PC-9 (cell line): ENCODE data around the gene COL4A1. TPM values are rescaled to one million over a fixed set of nuclear protein-coding genes. Genes with fewer than 3 reads are reported as not detected.
"Not testable (repeated sequence)": the region's sequence is repeated elsewhere in the genome, so short reads cannot be mapped to it uniquely, and the experiment has no call there.

Source experiments
- BruUV-seq: library from RNA; stranded (reverse); fragments of 400-500 nt; replicated peaks from 2 replicates; lab custom pipeline; 2021; lab: Mats Ljungman, UMichigan
- CTCF ChIA-PET: fragments of 300-600 bp; sonication (Branson Sonifier 250); formaldehyde crosslinking; loops from one replicate; lab custom pipeline; 2022; ENCODE audit warnings: antibody characterized with exemption; lab: Charles Lee
- POLR2A ChIA-PET: fragments of 300-600 bp; sonication (Branson Sonifier 250); formaldehyde crosslinking; loops from one replicate; lab custom pipeline; 2022; ENCODE audit warnings: antibody characterized with exemption; ENCODE audit not compliant: unreplicated experiment; lab: Charles Lee
- DNase-seq, 2 experiments: peaks; one replicate each; pipeline versions ENCODE4 v3.0.0 to v3.0.0-alpha.2; 2015 to 2022; ENCODE audit warnings: mixed read lengths in 1 of 2
- H2AFZ ChIP-seq: fragments of 200-600 bp; sonication (generic); 2 replicates; pipeline ENCODE4 v1.8.1; 2017; ENCODE audit warnings: antibody characterized with exemption
- H3F3A ChIP-seq: fragments of 200-600 bp; sonication (generic); 2 replicates; pipeline ENCODE4 v1.8.1; 2017; ENCODE audit warnings: antibody characterized with exemption, mild to moderate bottlenecking, low read depth; ENCODE audit not compliant: insufficient read depth
- H3K27ac ChIP-seq: fragments of 200-600 bp; sonication (generic); 2 replicates; pipeline ENCODE4 v1.6.1; 2016; ENCODE audit warnings: mixed run types
- H3K27me3 ChIP-seq: fragments of 200-600 bp; sonication (generic); 2 replicates; pipeline ENCODE4 v1.6.1; 2016; ENCODE audit warnings: low read depth, mixed run types; ENCODE audit not compliant: insufficient read depth
- H3K36me3 ChIP-seq: fragments of 200-600 bp; sonication (generic); 2 replicates; pipeline ENCODE4 v1.6.1; 2016; ENCODE audit warnings: low read depth, mixed run types
- H3K4me1 ChIP-seq: fragments of 200-600 bp; sonication (generic); replicated peaks from 2 replicates; pipeline ENCODE4 v1.6.1; 2016; ENCODE audit warnings: mixed run types; ENCODE audit not compliant: insufficient read depth
- H3K4me2 ChIP-seq: fragments of 200-600 bp; sonication (generic); 2 replicates; pipeline ENCODE4 v1.6.1; 2017; ENCODE audit warnings: mixed run types
- H3K4me3 ChIP-seq: fragments of 200-600 bp; sonication (generic); 2 replicates; pipeline ENCODE4 v1.6.1; 2016; ENCODE audit warnings: mixed run types
- H3K79me2 ChIP-seq: fragments of 200-600 bp; sonication (generic); 2 replicates; pipeline ENCODE4 v1.6.1; 2017; ENCODE audit warnings: low read depth, mixed run types
- H3K9me2 ChIP-seq: fragments of 200-600 bp; sonication (generic); 2 replicates; pipeline ENCODE4 v1.8.1; 2017; ENCODE audit warnings: mild to moderate bottlenecking; ENCODE audit not compliant: insufficient read depth
- H3K9me3 ChIP-seq: fragments of 200-600 bp; sonication (generic); 2 replicates; pipeline ENCODE4 v1.8.1; 2016; ENCODE audit warnings: low read depth; ENCODE audit not compliant: insufficient read depth
- H4K20me1 ChIP-seq: fragments of 200-600 bp; sonication (generic); 2 replicates; pipeline ENCODE4 v1.8.1; 2017; ENCODE audit not compliant: insufficient read depth
- EZH2 ChIP-seq: fragments of 200-600 bp; sonication (generic); IDR thresholded peaks from 2 replicates; pipeline ENCODE4 v1.8.0; 2017; ENCODE audit warnings: antibody characterized with exemption, low read depth
- intact Hi-C: fragments of 100-400 bp; cut with micrococcal nuclease; formaldehyde crosslinking; loops from one replicate; pipeline ENCODE4 v1.10.0; 2022; ENCODE audit not compliant: unreplicated experiment
- total RNA-seq: library from RNA; stranded (reverse); gene quantifications from 2 replicates; pipeline ENCODE4 v1.2.3, GENCODE V29; 2021
- TF ChIP-seq, protein P1 (sequence below): fragments of 200-600 bp; sonication (generic); conservative IDR thresholded peaks from 2 replicates; pipeline ENCODE4 v1.6.1; 2017; ENCODE audit warnings: mixed run types, antibody characterized with exemption, mild to moderate bottlenecking, moderate library complexity

Gene COL4A1
- total RNA-seq, 1 experiment from 2014 or later, result 24.5 TPM

DNA sequence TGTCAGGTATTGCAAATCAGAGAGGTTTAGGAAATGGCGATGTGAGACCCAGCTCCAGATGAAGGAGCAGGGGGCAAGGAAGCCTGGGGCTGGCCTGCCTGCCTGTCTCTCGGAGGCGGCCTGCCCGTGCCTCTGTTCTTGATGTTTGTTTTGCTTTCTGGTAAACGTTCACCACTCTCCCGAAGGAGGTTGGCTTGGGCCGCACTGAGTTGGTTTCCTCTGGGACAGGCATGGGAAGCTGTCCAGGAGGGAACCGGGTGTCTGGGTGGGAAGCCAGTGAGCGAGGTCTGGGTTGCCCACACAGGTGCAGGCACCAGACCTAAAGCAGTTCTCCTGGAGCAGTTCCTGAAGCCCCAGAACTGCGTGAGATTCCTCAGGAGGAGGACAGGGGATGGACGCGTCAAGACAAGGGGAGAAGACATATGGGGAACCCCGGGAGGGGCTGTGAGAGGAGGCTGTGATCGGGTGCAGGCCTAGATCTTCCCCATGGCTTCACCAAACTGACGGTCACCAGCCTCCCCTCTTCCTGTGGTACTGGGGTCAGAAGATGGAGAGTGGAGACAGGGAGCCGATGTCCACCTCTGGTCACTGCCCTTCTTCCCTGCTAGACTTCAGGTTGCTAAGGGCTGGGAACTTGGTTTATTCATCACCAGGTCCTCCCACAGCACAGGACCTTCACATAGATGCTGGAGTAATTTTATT lies 15.3 kb upstream of the COL4A1 start:
- no peak for DNase-seq
- H3K4me3 ChIP-seq, result no peak overlapping the region
- no peak overlapping the region for H3K4me2 ChIP-seq
- peaks cover 46% of the 10 kb centered on the region for H3K4me1 ChIP-seq
- no peaks in the 10 kb centered on the region for H3K9me3 ChIP-seq
- CTCF ChIA-PET, result no interaction called here
- BruUV-seq, result no TSS peak
- no peak for TF ChIP-seq EZH2
- TF ChIP-seq, protein P1, sequence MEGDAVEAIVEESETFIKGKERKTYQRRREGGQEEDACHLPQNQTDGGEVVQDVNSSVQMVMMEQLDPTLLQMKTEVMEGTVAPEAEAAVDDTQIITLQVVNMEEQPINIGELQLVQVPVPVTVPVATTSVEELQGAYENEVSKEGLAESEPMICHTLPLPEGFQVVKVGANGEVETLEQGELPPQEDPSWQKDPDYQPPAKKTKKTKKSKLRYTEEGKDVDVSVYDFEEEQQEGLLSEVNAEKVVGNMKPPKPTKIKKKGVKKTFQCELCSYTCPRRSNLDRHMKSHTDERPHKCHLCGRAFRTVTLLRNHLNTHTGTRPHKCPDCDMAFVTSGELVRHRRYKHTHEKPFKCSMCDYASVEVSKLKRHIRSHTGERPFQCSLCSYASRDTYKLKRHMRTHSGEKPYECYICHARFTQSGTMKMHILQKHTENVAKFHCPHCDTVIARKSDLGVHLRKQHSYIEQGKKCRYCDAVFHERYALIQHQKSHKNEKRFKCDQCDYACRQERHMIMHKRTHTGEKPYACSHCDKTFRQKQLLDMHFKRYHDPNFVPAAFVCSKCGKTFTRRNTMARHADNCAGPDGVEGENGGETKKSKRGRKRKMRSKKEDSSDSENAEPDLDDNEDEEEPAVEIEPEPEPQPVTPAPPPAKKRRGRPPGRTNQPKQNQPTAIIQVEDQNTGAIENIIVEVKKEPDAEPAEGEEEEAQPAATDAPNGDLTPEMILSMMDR, result no peak
- H2AFZ ChIP-seq, result no peak overlapping the region
- no peaks in the 10 kb centered on the region for H3K79me2 ChIP-seq
- intact Hi-C loops, result loop anchor here (5.0 kb wide), 1 partner anchor 390 kb away; the partner anchor contains the start of gene ING1
- H3K9me2 ChIP-seq, result no peaks in the 10 kb centered on the region
- H3K27ac ChIP-seq, result no peak overlapping the region
- H3K27me3 ChIP-seq, result no peaks in the 10 kb centered on the region
- H3F3A ChIP-seq, result peaks cover 38% of the 10 kb centered on the region
- POLR2A ChIA-PET, result interaction anchor here (0.5 kb wide), 1 partner anchor 12 kb away, joined by 3 read pairs; no protein-coding TSS in a partner anchor
- no peaks in the 10 kb centered on the region for H3K36me3 ChIP-seq
- no peaks in the 10 kb centered on the region for H4K20me1 ChIP-seq

DNA sequence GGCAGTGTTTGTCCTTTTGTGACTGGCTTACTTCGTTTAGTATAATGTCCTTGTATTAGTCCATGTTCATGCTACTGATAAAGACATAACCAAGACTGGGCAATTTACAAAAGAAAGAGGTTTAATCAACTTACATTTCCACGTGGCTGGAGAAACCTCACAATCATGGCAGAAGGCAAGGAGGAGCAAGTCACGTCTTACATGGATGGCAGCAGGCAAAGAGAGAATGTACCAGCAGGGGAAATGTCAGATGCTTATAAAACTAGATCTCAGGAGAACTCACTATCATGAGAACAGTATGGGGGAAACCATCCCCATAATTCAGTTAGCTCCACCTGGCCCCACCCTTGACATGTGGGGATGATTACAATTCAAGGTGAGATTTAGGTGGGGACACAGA lies 14.6 kb upstream of the COL4A1 start:
- H3K9me2 ChIP-seq, H3K9me3 ChIP-seq, H3K4me3 ChIP-seq, POLR2A ChIA-PET, BruUV-seq, CTCF ChIA-PET, H3K79me2 ChIP-seq, DNase-seq, H2AFZ ChIP-seq, H4K20me1 ChIP-seq, H3K36me3 ChIP-seq, H3K27me3 ChIP-seq: not testable (repeated sequence)
- Histone ChIP-seq H3K4me1 (peaks cover 46% of the 10 kb centered on the region), H3K4me2 (peak overlapping the region; percentile 73), H3K27ac (peak overlapping the region; percentile 95), H3F3A (peaks cover 38% of the 10 kb centered on the region)
- intact Hi-C loops, result loop anchor here (5.0 kb wide), 1 partner anchor 391 kb away; the partner anchor contains the start of gene ING1

DNA sequence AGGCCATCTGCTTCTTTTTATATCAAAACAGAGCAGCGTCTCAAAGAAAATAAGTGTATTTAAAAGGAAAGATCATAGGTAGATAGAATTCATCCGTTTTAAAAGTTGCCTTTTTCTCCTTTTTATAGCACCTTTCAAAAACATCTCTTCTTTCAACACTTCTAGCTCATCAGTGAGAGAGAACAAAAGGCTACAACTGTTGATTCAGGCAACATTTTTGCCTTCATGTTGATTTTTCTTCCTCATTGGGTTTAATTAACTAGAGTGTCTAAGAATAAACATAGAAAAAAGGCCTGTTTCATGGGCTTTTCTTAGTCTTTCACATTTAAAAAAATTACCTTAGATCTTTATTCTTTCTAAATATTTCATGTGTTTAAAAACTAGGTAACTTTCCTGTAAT lies 13.7 kb upstream of the COL4A1 start:
- peak overlapping the region; percentile 95 for H3K27ac ChIP-seq
- H2AFZ ChIP-seq, result peak overlapping the region; percentile 35; the same call in 1 of the 2 replicates
- TF ChIP-seq, protein P1, result no peak
- no peak for TF ChIP-seq EZH2
- H3F3A ChIP-seq, result peaks cover 42% of the 10 kb centered on the region
- peak overlapping the region; percentile 36; the same call in 1 of the 2 replicates for H3K4me3 ChIP-seq
- H3K9me2 ChIP-seq, result no peaks in the 10 kb centered on the region
- peak overlapping the region; percentile 73 for H3K4me2 ChIP-seq
- peak in 1 of 2 experiments; percentile 46 for DNase-seq
- no peaks in the 10 kb centered on the region for H3K9me3 ChIP-seq
- H3K27me3 ChIP-seq, result no peaks in the 10 kb centered on the region
- no peaks in the 10 kb centered on the region for H4K20me1 ChIP-seq
- H3K36me3 ChIP-seq, result no peaks in the 10 kb centered on the region
- intact Hi-C loops, result loop anchor here (1.0 to 5.0 kb wide), 3 partner anchors 27 to 392 kb away; partner anchors contain the start of gene ING1
- ChIA-PET CTCF (no interaction called here), POLR2A (interaction anchor here (0.7 to 1.4 kb wide), 2 partner anchors 27 to 70 kb away, joined by 3 to 4 read pairs; no protein-coding TSS in a partner anchor)
- H3K79me2 ChIP-seq, result no peaks in the 10 kb centered on the region
- H3K4me1 ChIP-seq, result peaks cover 46% of the 10 kb centered on the region
- BruUV-seq, result TSS peak; percentile 42
